Right atrium auricular region (tissue), 2 donors: ENCODE data around the gene TANK. TPM values are rescaled to one million over a fixed set of nuclear protein-coding genes. Genes with fewer than 3 reads are reported as not detected.

Experiments
- DNase-seq: peaks from one replicate; pipeline ENCODE4 v3.0.0-alpha.2; 2019; ENCODE audit warnings: low spot score
- H3K27ac ChIP-seq, 2 donors: fragments of 200-600 bp; sonication (generic); 1 replicate in 1 of 2; 2 replicates in 1 of 2; pipeline ENCODE4 v1.5.1; 2016 to 2019
- H3K27me3 ChIP-seq, 2 donors: fragments of 200-600 bp; sonication (generic); one replicate each; pipeline versions ENCODE4 v1.5.1 to v1.6.0; 2017 to 2019
- H3K36me3 ChIP-seq: fragments of 200-600 bp; sonication (generic); one replicate; pipeline ENCODE4 v1.5.1; 2016
- H3K4me1 ChIP-seq, 2 donors: fragments of 200-600 bp; sonication (generic); one replicate each; pipeline versions ENCODE4 v1.5.1 to v1.6.0; 2017 to 2019
- H3K4me3 ChIP-seq, 2 donors: fragments of 200-600 bp; sonication (generic); 1 replicate in 1 of 2; 2 replicates in 1 of 2; pipeline ENCODE4 v1.5.1; 2017 to 2019; ENCODE audit warnings: mild to moderate bottlenecking in 1 of 2, moderate library complexity in 1 of 2
- H3K9me3 ChIP-seq, 2 donors: fragments of 200-600 bp; sonication (generic); one replicate each; pipeline ENCODE4 v1.5.1; 2019
- CTCF ChIP-seq, 2 donors: fragments of 200-600 bp; sonication (generic); IDR thresholded peaks; one replicate each; pipeline ENCODE4 v1.5.1; 2019; ENCODE audit warnings: antibody characterized with exemption in 2 of 2
- total RNA-seq, 2 donors: library from RNA; depleted of rRNA; stranded (reverse); fragments of >200 nt; gene quantifications; one replicate each; pipeline ENCODE4 v1.1.0, GENCODE V29; 2016

Gene TANK
- total RNA-seq, 2 donors from 2014 or later, result 40.2 to 50.9 TPM

DNA sequence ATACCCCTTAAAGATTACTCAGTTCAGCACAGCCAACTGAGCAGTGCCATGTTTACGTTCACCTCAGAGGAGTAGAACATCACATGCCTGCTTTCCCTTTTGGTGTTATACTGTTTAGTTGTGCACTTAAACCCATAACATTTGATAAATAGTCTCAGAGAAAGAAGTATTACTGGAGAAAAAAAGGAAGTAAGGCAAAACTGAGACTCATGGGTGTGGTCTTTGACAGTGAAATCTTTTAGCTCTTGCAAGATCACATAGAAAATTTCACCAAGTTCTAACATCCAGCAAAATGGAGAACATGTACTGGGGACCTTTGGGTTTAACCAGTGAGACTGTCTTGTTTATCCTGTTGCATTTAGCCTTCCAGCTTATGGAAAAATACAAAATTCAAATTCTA, 5.6 kb downstream of the TANK start:
- H3K27me3 ChIP-seq, result no peaks in the 10 kb centered on the region
- no peak for TF ChIP-seq CTCF (IDR thresholded peaks at IDR 0.05)
- no peaks in the 10 kb centered on the region for H3K9me3 ChIP-seq
- H3K36me3 ChIP-seq, result peaks cover 9% of the 10 kb centered on the region
- no peak overlapping the region for H3K27ac ChIP-seq
- H3K4me1 ChIP-seq, result peaks cover 0 to 34% of the 10 kb centered on the region in 2 donors
- no peak overlapping the region for H3K4me3 ChIP-seq
- no peak for DNase-seq

DNA sequence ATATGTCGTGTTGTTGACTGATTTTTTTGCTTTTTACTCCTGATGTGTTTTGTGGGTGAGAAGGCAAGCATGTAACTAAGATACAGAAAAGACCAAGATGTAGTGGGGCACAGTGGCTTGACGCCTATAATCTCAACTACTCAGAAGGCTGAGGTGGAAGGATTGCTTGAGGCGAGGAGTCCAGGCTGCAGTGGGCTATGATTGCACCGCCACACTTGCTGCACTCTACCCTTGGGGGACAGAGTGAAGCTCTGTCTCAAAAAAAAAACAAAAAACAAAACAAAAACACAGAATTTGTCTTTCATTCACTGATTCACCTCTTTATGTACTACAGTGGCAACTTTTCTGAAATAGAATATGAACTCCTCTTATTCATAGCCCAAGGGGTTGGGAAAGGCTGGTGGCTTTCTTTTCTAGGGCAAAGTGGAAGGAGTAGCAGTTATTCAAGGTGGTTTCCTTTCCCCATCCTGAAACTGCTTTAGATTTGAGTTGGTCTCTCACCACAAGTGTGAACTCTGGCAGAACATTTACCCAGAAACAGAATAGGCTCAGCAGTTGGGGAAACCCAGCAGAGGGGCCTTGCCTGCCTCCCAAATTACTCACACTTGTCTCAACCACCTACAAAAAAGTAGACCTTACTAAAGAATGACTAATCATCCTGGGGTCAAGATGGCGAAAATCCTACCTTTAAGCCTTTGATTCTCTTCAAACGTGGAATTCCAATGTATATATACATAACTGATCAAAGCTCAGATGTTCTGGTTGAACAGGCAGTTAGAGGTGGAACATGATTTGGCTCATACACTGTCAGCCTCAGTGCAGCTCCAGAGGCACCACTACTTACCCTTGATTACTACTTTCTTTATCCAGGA, 6.5 kb downstream of the TANK start:
- TF ChIP-seq CTCF (IDR thresholded peaks at IDR 0.05), result no peak
- Histone ChIP-seq H3K36me3 (peaks cover 9% of the 10 kb centered on the region), H3K27me3 (no peaks in the 10 kb centered on the region), H3K4me1 (peaks cover 0 to 37% of the 10 kb centered on the region in 2 donors), H3K4me3 (no peak overlapping the region), H3K27ac (no peak overlapping the region), H3K9me3 (no peaks in the 10 kb centered on the region)
- DNase-seq, result no peak

- H3K9me3 ChIP-seq, result no peaks in the 10 kb centered on the region
- H3K36me3 ChIP-seq, result no peaks in the 10 kb centered on the region
- peaks cover 0 to 26% of the 10 kb centered on the region in 2 donors for H3K4me1 ChIP-seq
- no peak overlapping the region for H3K27ac ChIP-seq
- H3K4me3 ChIP-seq, result no peak overlapping the region
- no peaks in the 10 kb centered on the region for H3K27me3 ChIP-seq
- DNase-seq, result no peak
- TF ChIP-seq CTCF (IDR thresholded peaks at IDR 0.05), result no peak
Measured at GRCh38 chr2:161169335-161169734, 9.1 kb downstream of the TANK start.

DNA sequence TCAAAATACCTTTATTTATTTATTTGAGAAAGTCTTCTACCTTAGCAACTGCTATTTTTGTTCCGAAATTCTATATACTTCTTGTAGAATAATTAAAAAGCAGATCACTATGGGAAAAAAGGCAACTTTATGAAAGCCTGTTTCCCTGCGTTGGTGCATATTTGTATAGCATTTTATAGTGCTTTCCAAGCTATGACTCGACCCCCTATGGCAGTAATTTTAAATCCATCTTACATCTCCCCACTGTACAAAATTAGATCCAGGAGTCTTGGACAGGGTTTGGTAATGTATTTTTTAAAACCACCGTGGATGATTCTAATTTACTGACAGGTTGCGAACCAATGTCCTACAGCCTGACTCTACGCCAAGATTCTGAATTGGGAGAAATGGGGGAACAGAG, 10.1 kb downstream of the TANK start:
- Histone ChIP-seq H3K36me3 (no peaks in the 10 kb centered on the region), H3K9me3 (no peaks in the 10 kb centered on the region), H3K27me3 (no peaks in the 10 kb centered on the region), H3K27ac (no peak overlapping the region), H3K4me1 (peaks cover 0 to 27% of the 10 kb centered on the region in 2 donors), H3K4me3 (no peak overlapping the region)
- DNase-seq, result no peak
- TF ChIP-seq CTCF (IDR thresholded peaks at IDR 0.05), result no peak

GRCh38 chr2:161170958-161171932, 11.0 kb downstream of the TANK start:
- H3K36me3 ChIP-seq, result no peaks in the 10 kb centered on the region
- no peak overlapping the region for H3K27ac ChIP-seq
- peaks cover 0 to 29% of the 10 kb centered on the region in 2 donors for H3K4me1 ChIP-seq
- no peak overlapping the region for H3K4me3 ChIP-seq
- H3K27me3 ChIP-seq, result no peaks in the 10 kb centered on the region
- DNase-seq, result no peak
- H3K9me3 ChIP-seq, result no peaks in the 10 kb centered on the region
- no peak for TF ChIP-seq CTCF (IDR thresholded peaks at IDR 0.05)
